ENCODE results near the gene LAMB4.

LAMB4 gene

DNA sequence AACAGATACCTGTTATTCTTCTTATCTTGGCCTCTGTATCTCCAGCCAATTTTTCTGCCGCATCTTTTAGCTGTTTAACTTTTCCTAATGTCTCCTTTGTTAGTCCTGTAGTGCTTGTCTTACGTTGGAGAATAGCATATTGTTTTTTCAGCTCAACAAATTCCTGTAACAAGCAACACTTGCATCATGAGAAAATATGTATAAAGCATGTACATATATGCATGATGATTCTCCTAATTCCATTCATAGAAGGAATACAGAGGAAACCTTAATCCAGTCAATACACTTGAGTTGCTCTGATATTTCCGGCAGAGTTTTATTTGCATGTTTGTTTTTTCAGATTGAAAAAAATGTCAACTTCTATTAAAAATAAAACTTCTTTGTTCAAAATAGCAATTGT lies 101.1 kb downstream of the LAMB4 start:
- H3K4me2 ChIP-seq (ENCODE audit: low read length) = no peak overlapping the region
- no peaks in the 10 kb centered on the region for H3K36me3 ChIP-seq (ENCODE audit: control insufficient read depth, insufficient read depth, low read length)
- no peaks in the 10 kb centered on the region for H3K79me2 ChIP-seq (ENCODE audit: control insufficient read depth, insufficient read depth, low read length)
- no peak overlapping the region for H4K8ac ChIP-seq (ENCODE audit: low read depth, low read length)
- no peak overlapping the region for H2AK5ac ChIP-seq (ENCODE audit: low read length)
- H2BK120ac ChIP-seq (ENCODE audit: low read depth, low read length) = no peak overlapping the region
- no peak overlapping the region for H3K18ac ChIP-seq (ENCODE audit: low read length)
- H2BK5ac ChIP-seq (ENCODE audit: low read length) = no peak overlapping the region
- H3K4me1 ChIP-seq (ENCODE audit: control insufficient read depth, low read depth, low read length) = no peaks in the 10 kb centered on the region
- no peak overlapping the region for H3K23ac ChIP-seq (ENCODE audit: low read length)
- H3K27me3 ChIP-seq (ENCODE audit: insufficient read depth, low read length, poor library complexity) = no peaks in the 10 kb centered on the region
- H3K79me1 ChIP-seq (ENCODE audit: low read length) = no peaks in the 10 kb centered on the region
- H3K27ac ChIP-seq (ENCODE audit: low read depth, low read length) = no peak overlapping the region
- no CpG with 5 or more reads among the region's 3 CpGs for WGBS (ENCODE audit: extremely low coverage, insufficient coverage, low lambda C conversion rate)
- no peak for DNase-seq
- H3K56ac ChIP-seq (ENCODE audit: low read length) = no peak overlapping the region
- H3K9ac ChIP-seq (ENCODE audit: low read length) = no peak overlapping the region
- no peak overlapping the region for H3K4ac ChIP-seq (ENCODE audit: low read depth, low read length)
- H2BK15ac ChIP-seq (replicated peaks; ENCODE audit: low read depth) = no peak overlapping the region
- H4K5ac ChIP-seq (ENCODE audit: low read length) = no peak overlapping the region
- H3K4me3 ChIP-seq (ENCODE audit: low read length) = no peak overlapping the region

GRCh38 chr7:108028111-108028510 lies 102.0 kb downstream of the LAMB4 start:
- H3K4me2 ChIP-seq (ENCODE audit: low read length) = no peak overlapping the region
- no peak overlapping the region for H3K18ac ChIP-seq (ENCODE audit: low read length)
- H3K79me1 ChIP-seq (ENCODE audit: low read length) = no peaks in the 10 kb centered on the region
- no peak overlapping the region for H3K4me3 ChIP-seq (ENCODE audit: low read length)
- H3K36me3 ChIP-seq (ENCODE audit: control insufficient read depth, insufficient read depth, low read length) = no peaks in the 10 kb centered on the region
- H4K5ac ChIP-seq (ENCODE audit: low read length) = no peak overlapping the region
- no CpG with 5 or more reads among the region's 2 CpGs for WGBS (ENCODE audit: extremely low coverage, insufficient coverage, low lambda C conversion rate)
- no peak overlapping the region for H2AK5ac ChIP-seq (ENCODE audit: low read length)
- H3K4me1 ChIP-seq (ENCODE audit: control insufficient read depth, low read depth, low read length) = no peaks in the 10 kb centered on the region
- H2BK15ac ChIP-seq (replicated peaks; ENCODE audit: low read depth) = no peak overlapping the region
- H4K8ac ChIP-seq (ENCODE audit: low read depth, low read length) = no peak overlapping the region
- H3K4ac ChIP-seq (ENCODE audit: low read depth, low read length) = no peak overlapping the region
- no peaks in the 10 kb centered on the region for H3K79me2 ChIP-seq (ENCODE audit: control insufficient read depth, insufficient read depth, low read length)
- H3K9ac ChIP-seq (ENCODE audit: low read length) = no peak overlapping the region
- no peak overlapping the region for H3K27ac ChIP-seq (ENCODE audit: low read depth, low read length)
- no peak overlapping the region for H2BK5ac ChIP-seq (ENCODE audit: low read length)
- no peaks in the 10 kb centered on the region for H3K27me3 ChIP-seq (ENCODE audit: insufficient read depth, low read length, poor library complexity)
- H3K56ac ChIP-seq (ENCODE audit: low read length) = no peak overlapping the region
- H2BK120ac ChIP-seq (ENCODE audit: low read depth, low read length) = no peak overlapping the region
- no peak overlapping the region for H3K23ac ChIP-seq (ENCODE audit: low read length)
- no peak for DNase-seq

- Histone ChIP-seq H3K9ac (ENCODE audit: low read length) (no peak overlapping the region), H4K8ac (ENCODE audit: low read depth, low read length) (no peak overlapping the region), H3K56ac (ENCODE audit: low read length) (no peak overlapping the region), H3K79me1 (ENCODE audit: low read length) (no peaks in the 10 kb centered on the region), H2BK15ac (replicated peaks; ENCODE audit: low read depth) (no peak overlapping the region), H2BK5ac (ENCODE audit: low read length) (no peak overlapping the region), H2BK120ac (ENCODE audit: low read depth, low read length) (no peak overlapping the region), H2AK5ac (ENCODE audit: low read length) (no peak overlapping the region), H4K5ac (ENCODE audit: low read length) (no peak overlapping the region), H3K4me1 (ENCODE audit: control insufficient read depth, low read depth, low read length) (no peaks in the 10 kb centered on the region), H3K4ac (ENCODE audit: low read depth, low read length) (no peak overlapping the region), H3K36me3 (ENCODE audit: control insufficient read depth, insufficient read depth, low read length) (no peaks in the 10 kb centered on the region), H3K27ac (ENCODE audit: low read depth, low read length) (no peak overlapping the region), H3K4me2 (ENCODE audit: low read length) (no peak overlapping the region), H3K79me2 (ENCODE audit: control insufficient read depth, insufficient read depth, low read length) (no peaks in the 10 kb centered on the region), H3K18ac (ENCODE audit: low read length) (no peak overlapping the region), H3K4me3 (ENCODE audit: low read length) (no peak overlapping the region), H3K27me3 (ENCODE audit: insufficient read depth, low read length, poor library complexity) (no peaks in the 10 kb centered on the region), H3K23ac (ENCODE audit: low read length) (no peak overlapping the region)
- WGBS (ENCODE audit: extremely low coverage, insufficient coverage, low lambda C conversion rate) = no CpG with 5 or more reads among the region's 1 CpG
- no peak for DNase-seq
These were observed 102.9 kb downstream of the LAMB4 start for GRCh38 chr7:108027239-108027638.

GRCh38 chr7:108026647-108027046 lies 103.5 kb downstream of the LAMB4 start:
- Histone ChIP-seq H3K4ac (ENCODE audit: low read depth, low read length) (no peak overlapping the region), H3K79me1 (ENCODE audit: low read length) (no peaks in the 10 kb centered on the region), H3K4me2 (ENCODE audit: low read length) (no peak overlapping the region), H3K36me3 (ENCODE audit: control insufficient read depth, insufficient read depth, low read length) (no peaks in the 10 kb centered on the region), H3K4me1 (ENCODE audit: control insufficient read depth, low read depth, low read length) (no peaks in the 10 kb centered on the region), H2BK5ac (ENCODE audit: low read length) (no peak overlapping the region), H4K8ac (ENCODE audit: low read depth, low read length) (no peak overlapping the region), H3K56ac (ENCODE audit: low read length) (no peak overlapping the region), H3K9ac (ENCODE audit: low read length) (no peak overlapping the region), H3K27ac (ENCODE audit: low read depth, low read length) (no peak overlapping the region), H2BK120ac (ENCODE audit: low read depth, low read length) (no peak overlapping the region), H3K27me3 (ENCODE audit: insufficient read depth, low read length, poor library complexity) (no peaks in the 10 kb centered on the region), H3K79me2 (ENCODE audit: control insufficient read depth, insufficient read depth, low read length) (no peaks in the 10 kb centered on the region), H2AK5ac (ENCODE audit: low read length) (no peak overlapping the region), H3K18ac (ENCODE audit: low read length) (no peak overlapping the region), H3K23ac (ENCODE audit: low read length) (no peak overlapping the region), H4K5ac (ENCODE audit: low read length) (no peak overlapping the region), H3K4me3 (ENCODE audit: low read length) (no peak overlapping the region), H2BK15ac (replicated peaks; ENCODE audit: low read depth) (no peak overlapping the region)
- no CpG with 5 or more reads among the region's 3 CpGs for WGBS (ENCODE audit: extremely low coverage, insufficient coverage, low lambda C conversion rate)
- no peak for DNase-seq

DNA sequence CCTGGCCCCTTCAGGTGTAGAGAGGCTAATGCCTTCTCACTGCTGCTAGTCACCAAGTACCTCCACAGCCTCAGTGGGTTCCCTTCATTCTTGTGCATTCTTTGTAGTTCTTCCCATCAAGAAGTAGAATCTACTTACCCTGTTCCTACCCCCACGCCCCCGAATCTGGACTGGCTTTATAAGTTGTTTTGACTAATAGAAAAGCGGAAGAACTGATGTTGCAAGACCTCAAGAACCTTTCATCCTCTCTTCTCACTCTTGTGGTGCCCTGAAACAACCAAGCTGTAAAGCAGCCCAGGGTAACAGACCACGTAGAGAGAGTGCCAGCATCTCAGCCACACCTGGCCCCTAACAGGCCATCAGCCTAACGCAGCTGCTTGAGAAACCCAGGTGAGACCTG lies 104.0 kb downstream of the LAMB4 start:
- no CpG with 5 or more reads among the region's 5 CpGs for WGBS (ENCODE audit: extremely low coverage, insufficient coverage, low lambda C conversion rate)
- no peak for DNase-seq
- Histone ChIP-seq H3K4me1 (ENCODE audit: control insufficient read depth, low read depth, low read length) (no peaks in the 10 kb centered on the region), H3K36me3 (ENCODE audit: control insufficient read depth, insufficient read depth, low read length) (no peaks in the 10 kb centered on the region), H3K27me3 (ENCODE audit: insufficient read depth, low read length, poor library complexity) (no peaks in the 10 kb centered on the region), H2BK5ac (ENCODE audit: low read length) (no peak overlapping the region), H3K4ac (ENCODE audit: low read depth, low read length) (no peak overlapping the region), H2AK5ac (ENCODE audit: low read length) (no peak overlapping the region), H4K5ac (ENCODE audit: low read length) (no peak overlapping the region), H3K23ac (ENCODE audit: low read length) (no peak overlapping the region), H3K79me2 (ENCODE audit: control insufficient read depth, insufficient read depth, low read length) (no peaks in the 10 kb centered on the region), H3K27ac (ENCODE audit: low read depth, low read length) (no peak overlapping the region), H2BK15ac (replicated peaks; ENCODE audit: low read depth) (no peak overlapping the region), H3K4me2 (ENCODE audit: low read length) (no peak overlapping the region), H3K9ac (ENCODE audit: low read length) (no peak overlapping the region), H3K18ac (ENCODE audit: low read length) (no peak overlapping the region), H4K8ac (ENCODE audit: low read depth, low read length) (no peak overlapping the region), H3K56ac (ENCODE audit: low read length) (no peak overlapping the region), H3K79me1 (ENCODE audit: low read length) (no peaks in the 10 kb centered on the region), H2BK120ac (ENCODE audit: low read depth, low read length) (no peak overlapping the region), H3K4me3 (ENCODE audit: low read length) (no peak overlapping the region)

GRCh38 chr7:108024538-108024937 lies 105.6 kb downstream of the LAMB4 start:
- H4K5ac ChIP-seq (ENCODE audit: low read length) = no peak overlapping the region
- no peak overlapping the region for H2BK5ac ChIP-seq (ENCODE audit: low read length)
- H3K27ac ChIP-seq (ENCODE audit: low read depth, low read length) = no peak overlapping the region
- no peak overlapping the region for H2AK5ac ChIP-seq (ENCODE audit: low read length)
- H3K4me2 ChIP-seq (ENCODE audit: low read length) = no peak overlapping the region
- H3K18ac ChIP-seq (ENCODE audit: low read length) = no peak overlapping the region
- no peak overlapping the region for H4K8ac ChIP-seq (ENCODE audit: low read depth, low read length)
- WGBS (ENCODE audit: extremely low coverage, insufficient coverage, low lambda C conversion rate) = 100% methylated on average over 3 of the region's 6 CpGs
- H2BK120ac ChIP-seq (ENCODE audit: low read depth, low read length) = no peak overlapping the region
- H3K23ac ChIP-seq (ENCODE audit: low read length) = no peak overlapping the region
- no peaks in the 10 kb centered on the region for H3K36me3 ChIP-seq (ENCODE audit: control insufficient read depth, insufficient read depth, low read length)
- H3K27me3 ChIP-seq (ENCODE audit: insufficient read depth, low read length, poor library complexity) = no peaks in the 10 kb centered on the region
- no peak overlapping the region for H3K56ac ChIP-seq (ENCODE audit: low read length)
- no peaks in the 10 kb centered on the region for H3K79me1 ChIP-seq (ENCODE audit: low read length)
- H3K9ac ChIP-seq (ENCODE audit: low read length) = no peak overlapping the region
- H3K4me3 ChIP-seq (ENCODE audit: low read length) = no peak overlapping the region
- no peak overlapping the region for H3K4ac ChIP-seq (ENCODE audit: low read depth, low read length)
- H3K4me1 ChIP-seq (ENCODE audit: control insufficient read depth, low read depth, low read length) = no peaks in the 10 kb centered on the region
- DNase-seq = no peak
- H3K79me2 ChIP-seq (ENCODE audit: control insufficient read depth, insufficient read depth, low read length) = no peaks in the 10 kb centered on the region
- no peak overlapping the region for H2BK15ac ChIP-seq (replicated peaks; ENCODE audit: low read depth)

All from mesendoderm (in vitro differentiated cells).